ENCODE results near the gene UGT1A6.

Gene UGT1A6

GRCh38 chr2:233794128-233794658 is 101.5 kb downstream of the UGT1A6 start:
- no peak for TF ChIP-seq CTCF (IDR thresholded peaks at IDR 0.05; ENCODE audit: unreplicated experiment in 3 of 3)
- no peaks in the 10 kb centered on the region for H3K9me3 Mint-ChIP-seq
- H3K27me3 Mint-ChIP-seq (ENCODE audit: low read depth): peaks cover 17% of the 10 kb centered on the region

GRCh38 chr2:233795735-233796171 is 103.1 kb downstream of the UGT1A6 start:
- H3K4me3 Mint-ChIP-seq: no peak overlapping the region
- H3K9me3 Mint-ChIP-seq: peaks cover 4% of the 10 kb centered on the region
- no peaks in the 10 kb centered on the region for H3K36me3 Mint-ChIP-seq (ENCODE audit: low read depth)
- H3K27ac Mint-ChIP-seq: no peak overlapping the region
- H3K27me3 Mint-ChIP-seq (ENCODE audit: low read depth): peaks cover 13% of the 10 kb centered on the region
- no peak for TF ChIP-seq CTCF (IDR thresholded peaks at IDR 0.05; ENCODE audit: unreplicated experiment in 3 of 3)
- no peaks in the 10 kb centered on the region for H3K4me1 Mint-ChIP-seq

More at GRCh38 chr2:233794128-233794658, 101.5 kb downstream of the UGT1A6 start:
- no peaks in the 10 kb centered on the region for H3K36me3 Mint-ChIP-seq (ENCODE audit: low read depth)
- H3K4me1 Mint-ChIP-seq: no peaks in the 10 kb centered on the region
- no peak overlapping the region for H3K27ac Mint-ChIP-seq
- H3K4me3 Mint-ChIP-seq: no peak overlapping the region

- Mint-ChIP-seq H3K4me1 (no peaks in the 10 kb centered on the region), H3K4me3 (no peak overlapping the region), H3K36me3 (ENCODE audit: low read depth) (no peaks in the 10 kb centered on the region), H3K9me3 (peaks cover 4% of the 10 kb centered on the region), H3K27ac (no peak overlapping the region), H3K27me3 (ENCODE audit: low read depth) (peaks cover 9% of the 10 kb centered on the region)
- no peak for TF ChIP-seq CTCF (IDR thresholded peaks at IDR 0.05; ENCODE audit: unreplicated experiment in 3 of 3)
These were observed 103.6 kb downstream of the UGT1A6 start for GRCh38 chr2:233796254-233796653.

- H3K36me3 Mint-ChIP-seq (ENCODE audit: low read depth): no peaks in the 10 kb centered on the region
- no peak for TF ChIP-seq CTCF (IDR thresholded peaks at IDR 0.05; ENCODE audit: unreplicated experiment in 3 of 3)
- peaks cover 4% of the 10 kb centered on the region for H3K9me3 Mint-ChIP-seq
- no peaks in the 10 kb centered on the region for H3K4me1 Mint-ChIP-seq
- peaks cover 16% of the 10 kb centered on the region for H3K27me3 Mint-ChIP-seq (ENCODE audit: low read depth)
- H3K27ac Mint-ChIP-seq: no peak overlapping the region
- H3K4me3 Mint-ChIP-seq: no peak overlapping the region
These were observed 105.8 kb downstream of the UGT1A6 start for GRCh38 chr2:233798335-233799086.

- Mint-ChIP-seq H3K9me3 (peaks cover 4% of the 10 kb centered on the region), H3K27me3 (ENCODE audit: low read depth) (peaks cover 16% of the 10 kb centered on the region), H3K27ac (no peak overlapping the region), H3K36me3 (ENCODE audit: low read depth) (no peaks in the 10 kb centered on the region), H3K4me1 (no peaks in the 10 kb centered on the region), H3K4me3 (no peak overlapping the region)
- no peak for TF ChIP-seq CTCF (IDR thresholded peaks at IDR 0.05; ENCODE audit: unreplicated experiment in 3 of 3)
These were observed 106.5 kb downstream of the UGT1A6 start for GRCh38 chr2:233799087-233799665.
